GM12892 (cell line): ENCODE measurements around the gene PSD.

Source experiments
- POLR2A ChIP-seq: IDR thresholded peaks from 2 replicates; pipeline ENCODE4 v1.6.1; 2011; ENCODE audit warnings: low read depth, low read length, control low read depth
- POLR2AphosphoS5 ChIP-seq: IDR thresholded peaks from 2 replicates; pipeline ENCODE4 v1.6.1; 2011; ENCODE audit warnings: low read depth, low read length, control low read depth

GRCh38 chr10:102450124-102450373 lies 31.5 kb upstream of the PSD start:
- TF ChIP-seq POLR2AphosphoS5 (no peak), POLR2A (no peak)
